B cell (primary cell): ENCODE results near the gene HSPB6. TPM values are rescaled to one million over a fixed set of nuclear protein-coding genes. Genes with fewer than 3 reads are reported as not detected.

Source experiments
- ATAC-seq: fragments of 200-7000 bp; cut with Tn5 transposase; one replicate; pipeline ENCODE4 v1.10.0; 2021; ENCODE audit warnings: low read depth, mild to moderate bottlenecking, moderate number of reproducible peaks, moderate library complexity
- CTCF ChIA-PET: fragments of 350-600 bp; sonication (Branson Sonifier 250); formaldehyde crosslinking; loops from one replicate; lab custom pipeline; 2021; ENCODE audit warnings: antibody characterized with exemption, inconsistent platforms; lab: Charles Lee
- POLR2A ChIA-PET: fragments of 350-600 bp; sonication (Branson Sonifier 250); formaldehyde crosslinking; loops from one replicate; lab custom pipeline; 2021; ENCODE audit warnings: antibody characterized with exemption; lab: Charles Lee
- DNase-seq: peaks from one replicate; pipeline ENCODE4 v3.0.0; 2013
- H2AFZ ChIP-seq: 2 replicates; pipeline ENCODE4 v1.6.1; 2012; ENCODE audit warnings: mild to moderate bottlenecking, low read depth, low read length; ENCODE audit not compliant: insufficient read depth, poor library complexity, severe bottlenecking
- H3K27ac ChIP-seq, 2 donors: 1 replicate in 1 of 2; 2 replicates in 1 of 2; pipeline ENCODE4 v1.5.1; 2012 to 2013; ENCODE audit warnings: low read length in 2 of 2, mild to moderate bottlenecking in 2 of 2, moderate library complexity in 1 of 2
- H3K27me3 ChIP-seq, 4 experiments: fragments of 200-600 bp in 1 of 4; sonication (generic) in 1 of 4; replicated peaks in 1 of 4; 1 replicate in 2 of 4; 2 replicates in 2 of 4; pipeline versions ENCODE4 v1.6.1 to v1.7.0; 2013 to 2016; ENCODE audit warnings: low read length in 3 of 4, mild to moderate bottlenecking in 2 of 4, mixed read lengths in 1 of 4, moderate library complexity in 1 of 4; ENCODE audit not compliant: insufficient read depth in 4 of 4, control insufficient read depth in 3 of 4; ENCODE audit errors: control extremely low read depth in 1 of 4
- H3K36me3 ChIP-seq, 2 experiments: replicated peaks in 1 of 2; 1 replicate in 1 of 2; 2 replicates in 1 of 2; pipeline versions ENCODE4 v1.6.1 to v1.7.1; 2013; ENCODE audit warnings: low read length in 1 of 2; ENCODE audit not compliant: insufficient read depth in 2 of 2, control insufficient read depth in 1 of 2; ENCODE audit errors: control extremely low read depth in 1 of 2, extremely low read depth in 1 of 2
- H3K4me1 ChIP-seq, 2 donors: fragments of 200-600 bp in 1 of 2; sonication (generic) in 1 of 2; 1 replicate in 1 of 2; 2 replicates in 1 of 2; pipeline versions ENCODE4 v1.5.1 to v1.6.1; 2013 to 2017; ENCODE audit warnings: low read length in 2 of 2; ENCODE audit not compliant: control insufficient read depth in 2 of 2, insufficient read depth in 2 of 2
- H3K4me2 ChIP-seq: replicated peaks from 2 replicates; pipeline ENCODE3; 2012; ENCODE audit warnings: mild to moderate bottlenecking, low read depth, low read length; ENCODE audit not compliant: poor library complexity, severe bottlenecking
- H3K4me3 ChIP-seq, 5 experiments: fragments of 200-600 bp in 1 of 5; sonication (generic) in 1 of 5; 1 replicate in 3 of 5; 2 replicates in 2 of 5; pipeline versions ENCODE4 v1.5.1 to v1.7.0; 2011 to 2016; ENCODE audit warnings: low read length in 4 of 5, mild to moderate bottlenecking in 4 of 5, low read depth in 2 of 5, control low read depth in 1 of 5, moderate library complexity in 1 of 5; ENCODE audit not compliant: insufficient read depth in 1 of 5; ENCODE audit errors: control extremely low read depth in 1 of 5, extremely low read depth in 1 of 5
- H3K79me2 ChIP-seq: fragments of 200-600 bp; sonication (generic); one replicate; pipeline ENCODE4 v1.6.0; 2016; ENCODE audit warnings: low read length; ENCODE audit not compliant: control insufficient read depth, insufficient read depth
- H3K9ac ChIP-seq: fragments of 200-600 bp; sonication (generic); 2 replicates; pipeline ENCODE4 v1.6.1; 2017; ENCODE audit warnings: mild to moderate bottlenecking, low read length, moderate library complexity
- H3K9me3 ChIP-seq, 3 donors: one replicate each; pipeline versions ENCODE4 v1.6.1 to v1.7.1; 2013; ENCODE audit warnings: low read length in 2 of 3; ENCODE audit not compliant: control insufficient read depth in 2 of 3, insufficient read depth in 1 of 3; ENCODE audit errors: control extremely low read depth in 1 of 3
- H4K20me1 ChIP-seq: 2 replicates; pipeline ENCODE4 v1.6.0; 2012; ENCODE audit warnings: mild to moderate bottlenecking, low read length; ENCODE audit not compliant: insufficient read depth, control insufficient read depth, poor library complexity, severe bottlenecking
- H3K27ac Mint-ChIP-seq: one replicate; pipeline ENCODE4 v1.8.0; 2021; ENCODE audit warnings: mixed read lengths
- H3K27me3 Mint-ChIP-seq: one replicate; pipeline ENCODE4 v1.8.0; 2021; ENCODE audit warnings: mixed read lengths
- H3K4me1 Mint-ChIP-seq: one replicate; pipeline ENCODE4 v1.8.0; 2021; ENCODE audit warnings: mixed read lengths
- H3K4me3 Mint-ChIP-seq: one replicate; pipeline ENCODE4 v1.8.0; 2021; ENCODE audit warnings: mixed read lengths
- H3K9me3 Mint-ChIP-seq: one replicate; pipeline ENCODE4 v1.8.0; 2022; ENCODE audit warnings: mixed read lengths; ENCODE audit not compliant: insufficient read depth
- EZH2 ChIP-seq: IDR thresholded peaks from 2 replicates; pipeline ENCODE4 v1.6.1; 2012; ENCODE audit warnings: borderline replicate concordance, low read depth, mild to moderate bottlenecking, moderate library complexity, low read length; ENCODE audit not compliant: insufficient read depth, poor library complexity, severe bottlenecking
- WGBS: methylation state at CpG from one replicate; pipeline ENCODE4 v1.1.5; 2013; ENCODE audit warnings: missing lambda C conversion rate; ENCODE audit not compliant: insufficient coverage; 5-methylcytosine and 5-hydroxymethylcytosine counted together
- intact Hi-C: fragments of 100-400 bp; cut with micrococcal nuclease; formaldehyde crosslinking; loops from one replicate; pipeline ENCODE4 v1.10.0; 2022
- polyA plus RNA-seq: library from polyadenylated mRNA; depleted of rRNA; stranded (reverse); fragments of >200 nt; gene quantifications from 2 replicates; pipeline ENCODE4 v1.2.3, GENCODE V29; 2012
- total RNA-seq, 2 donors: library from RNA; stranded (reverse); fragments of 120-200 nt in 1 of 2; gene quantifications; 1 replicate in 1 of 2; 2 replicates in 1 of 2; pipeline versions ENCODE4 v1.2.3 to v1.2.4, GENCODE V29; 2013 to 2022
- TF ChIP-seq, protein P1 (sequence below): fragments of 200-600 bp; IDR thresholded peaks from one replicate; pipeline ENCODE4 v1.8.0; 2022; ENCODE audit warnings: antibody characterized with exemption, mild to moderate bottlenecking

The HSPB6 gene
- total and polyA plus RNA-seq, 2 donors (not counting 1 experiment from before 2014, with no cell fraction given), result not detected

DNA sequence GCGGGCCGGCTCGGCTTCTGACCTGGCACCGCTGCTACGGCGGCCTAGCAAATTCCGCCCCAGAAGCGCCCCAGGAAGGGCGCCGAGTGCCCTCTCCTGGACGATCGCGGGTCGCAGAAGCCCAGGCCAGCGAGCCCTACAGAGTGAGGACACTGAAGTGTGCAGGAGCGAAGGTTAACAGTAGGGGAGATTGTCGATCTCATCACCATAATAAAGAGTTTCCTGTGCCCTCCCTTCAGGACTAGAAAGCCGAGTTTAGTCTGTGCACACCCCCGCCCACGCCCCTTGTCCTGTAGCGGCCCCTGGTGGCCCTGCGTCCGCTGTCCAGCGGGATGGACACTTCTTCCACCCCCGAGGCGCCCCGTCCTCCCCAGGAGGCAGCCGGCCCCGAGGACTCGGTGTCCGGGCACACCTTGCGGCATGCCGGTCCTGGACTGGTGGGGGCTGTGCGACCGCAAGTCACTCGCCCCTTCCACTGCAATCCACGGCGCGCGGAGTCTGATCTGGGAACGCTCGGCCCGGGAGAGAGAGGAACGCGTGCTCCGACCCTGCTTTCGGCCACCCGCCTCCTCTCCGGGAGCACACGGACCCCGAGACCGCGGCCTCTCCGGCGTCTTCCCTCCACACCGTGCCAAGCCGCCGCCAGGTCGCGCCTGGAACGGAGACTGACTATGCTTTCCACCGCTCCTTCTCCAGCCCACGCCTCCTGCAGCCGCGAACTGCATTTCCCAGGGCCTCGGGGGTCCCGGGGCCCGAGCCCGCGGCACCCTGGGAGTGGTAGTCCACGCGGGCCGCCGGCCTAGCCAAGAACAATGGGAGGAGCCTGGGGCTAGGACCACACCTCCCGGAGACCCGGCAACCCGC lies 39.8 kb downstream of the HSPB6 start:
- Histone ChIP-seq H3K4me2 (peak overlapping the region; percentile 94), H3K27ac (peak overlapping the region; percentile 68 to 85), H3K36me3 (peaks cover 0 to 20% of the 10 kb centered on the region in 2 experiments), H3K9ac (peak overlapping the region; percentile 80), H2AFZ (peak overlapping the region; percentile 89), H3K4me1 (peaks cover 27 to 66% of the 10 kb centered on the region in 2 donors), H4K20me1 (peaks cover 36% of the 10 kb centered on the region), H3K9me3 (no peaks in the 10 kb centered on the region), H3K4me3 (peak overlapping the region; percentile 39 to 87 (median 76)), H3K79me2 (peaks cover 59% of the 10 kb centered on the region), H3K27me3 (no peaks in the 10 kb centered on the region)
- H3K4me1 Mint-ChIP-seq, result peaks cover 66% of the 10 kb centered on the region
- under 1% methylated on average over 71 of the region's 77 CpGs for WGBS
- intact Hi-C loops, result loop anchor here (1.0 to 10.0 kb wide), 12 partner anchors 15 to 372 kb away; partner anchors contain the start of genes ARHGAP33, COX6B1, FFAR1 and HAUS5
- peak overlapping the region; percentile 98 for H3K4me3 Mint-ChIP-seq
- ChIA-PET POLR2A (interaction anchor here (0.7 to 1.8 kb wide), 3 partner anchors 23 to 205 kb away, joined by 3 to 8 read pairs (median 7); partner anchors contain the start of genes PSENEN and U2AF1L4), CTCF (interaction anchor here (6.5 kb wide), 1 partner anchor 19 kb away, joined by 123 read pairs; no protein-coding TSS in a partner anchor)
- DNase-seq (peak; percentile 97), ATAC-seq (peak; percentile 79)
- H3K27me3 Mint-ChIP-seq, result no peaks in the 10 kb centered on the region
- H3K27ac Mint-ChIP-seq, result peak overlapping the region; percentile 99
- no peaks in the 10 kb centered on the region for H3K9me3 Mint-ChIP-seq
- TF ChIP-seq, protein P1, sequence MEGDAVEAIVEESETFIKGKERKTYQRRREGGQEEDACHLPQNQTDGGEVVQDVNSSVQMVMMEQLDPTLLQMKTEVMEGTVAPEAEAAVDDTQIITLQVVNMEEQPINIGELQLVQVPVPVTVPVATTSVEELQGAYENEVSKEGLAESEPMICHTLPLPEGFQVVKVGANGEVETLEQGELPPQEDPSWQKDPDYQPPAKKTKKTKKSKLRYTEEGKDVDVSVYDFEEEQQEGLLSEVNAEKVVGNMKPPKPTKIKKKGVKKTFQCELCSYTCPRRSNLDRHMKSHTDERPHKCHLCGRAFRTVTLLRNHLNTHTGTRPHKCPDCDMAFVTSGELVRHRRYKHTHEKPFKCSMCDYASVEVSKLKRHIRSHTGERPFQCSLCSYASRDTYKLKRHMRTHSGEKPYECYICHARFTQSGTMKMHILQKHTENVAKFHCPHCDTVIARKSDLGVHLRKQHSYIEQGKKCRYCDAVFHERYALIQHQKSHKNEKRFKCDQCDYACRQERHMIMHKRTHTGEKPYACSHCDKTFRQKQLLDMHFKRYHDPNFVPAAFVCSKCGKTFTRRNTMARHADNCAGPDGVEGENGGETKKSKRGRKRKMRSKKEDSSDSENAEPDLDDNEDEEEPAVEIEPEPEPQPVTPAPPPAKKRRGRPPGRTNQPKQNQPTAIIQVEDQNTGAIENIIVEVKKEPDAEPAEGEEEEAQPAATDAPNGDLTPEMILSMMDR, result peak; percentile 90
- no peak for TF ChIP-seq EZH2
